Measurements from ENCODE around the gene CNKSR2. TPM values are rescaled to one million over a fixed set of nuclear protein-coding genes. Genes with fewer than 3 reads are reported as not detected.

Gene CNKSR2
- total RNA-seq, 1 experiment from 2014 or later = 52.9 TPM

- no peak for TF ChIP-seq CTCF (conservative IDR thresholded peaks at IDR 0.05)
- no peak for DNase-seq
- Histone ChIP-seq H4K5ac (ENCODE audit: insufficient read length, low read depth, low read length) (no peak overlapping the region), H2AFZ (ENCODE audit: low read length) (no peak overlapping the region), H3K79me1 (ENCODE audit: insufficient read depth, low read depth, low read length, poor library complexity, severe bottlenecking) (no peaks in the 10 kb centered on the region), H3K27me3 (ENCODE audit: insufficient read depth, low read length) (no peaks in the 10 kb centered on the region), H3K9ac (ENCODE audit: extremely low read depth, insufficient read length, low read length) (no peak overlapping the region), H3K14ac (ENCODE audit: insufficient read depth, low read length) (no peak overlapping the region), H3K79me2 (ENCODE audit: insufficient read depth, low read length) (no peaks in the 10 kb centered on the region), H4K20me1 (ENCODE audit: control insufficient read depth, insufficient read depth, insufficient read length) (no peaks in the 10 kb centered on the region), H2BK120ac (ENCODE audit: low read depth, low read length, poor library complexity, severe bottlenecking) (no peak overlapping the region), H3K4me1 (ENCODE audit: insufficient read depth, low read length) (no peaks in the 10 kb centered on the region), H3T11ph (ENCODE audit: low read length) (no peak overlapping the region), H2BK5ac (ENCODE audit: insufficient read length, low read length) (no peak overlapping the region), H3K18ac (ENCODE audit: insufficient read length, low read depth, low read length) (no peak overlapping the region), H4K91ac (ENCODE audit: insufficient read length, low read depth, low read length) (no peak overlapping the region), H3K4me2 (ENCODE audit: insufficient read depth, insufficient read length, low read length) (no peak overlapping the region), H3K9me3 (ENCODE audit: control insufficient read depth, low read depth, low read length) (peaks cover 17% of the 10 kb centered on the region), H3K4ac (ENCODE audit: low read depth, low read length) (no peak overlapping the region), H2BK12ac (ENCODE audit: insufficient read length, low read depth, low read length) (no peak overlapping the region), H2AK5ac (ENCODE audit: insufficient read length, low read length) (no peak overlapping the region), H3K56ac (ENCODE audit: insufficient read length, low read depth, low read length) (no peak overlapping the region), H3K23me2 (ENCODE audit: insufficient read length, low read depth, low read length, poor library complexity, severe bottlenecking) (no peaks in the 10 kb centered on the region), H2BK15ac (ENCODE audit: low read depth, low read length) (no peak overlapping the region), H2BK20ac (ENCODE audit: low read depth, low read length, poor library complexity, severe bottlenecking) (no peak overlapping the region), H3K23ac (ENCODE audit: insufficient read length, low read depth, low read length) (no peak overlapping the region), H4K8ac (replicated peaks; ENCODE audit: insufficient read length, low read depth, low read length) (no peak overlapping the region), H3K27ac (ENCODE audit: insufficient read length, low read depth, low read length) (no peak overlapping the region)
- no peak overlapping the region for H3K27ac Mint-ChIP-seq
- no CpG with 5 or more reads among the region's 2 CpGs for WGBS (ENCODE audit: extremely low coverage, insufficient read length, low lambda C conversion rate)
- H3K9me3 Mint-ChIP-seq = peaks cover 3 to 32% of the 10 kb centered on the region in 2 experiments; a peak in 4 of 5 replicates
- no peaks in the 10 kb centered on the region; the same call in 1 of the 2 replicates for H3K27me3 Mint-ChIP-seq (ENCODE audit: low read depth)
- peaks cover 0 to 3% (median 2%) of the 10 kb centered on the region in 3 experiments; a peak in 3 of 7 replicates for H3K36me3 Mint-ChIP-seq (ENCODE audit: insufficient read depth in 1 of 3, low read depth in 3 of 3)
- H3K4me3 Mint-ChIP-seq = no peak overlapping the region
- H3K4me1 Mint-ChIP-seq = peaks cover 0 to 3% of the 10 kb centered on the region in 2 experiments; a peak in 1 of 4 replicates
These were observed 285.9 kb downstream of the CNKSR2 start for GRCh38 chrX:21660156-21660555.
